Measurements from ENCODE around the gene KLHL4. TPM values are rescaled to one million over a fixed set of nuclear protein-coding genes. Genes with fewer than 3 reads are reported as not detected.
"Not testable (repeated sequence)": the region's sequence is repeated elsewhere in the genome, so short reads cannot be mapped to it uniquely, and the experiment has no call there.

The KLHL4 gene
- total and polyA plus RNA-seq, 2 donors (not counting 1 experiment from before 2014, with no cell fraction given) = not detected

DNA sequence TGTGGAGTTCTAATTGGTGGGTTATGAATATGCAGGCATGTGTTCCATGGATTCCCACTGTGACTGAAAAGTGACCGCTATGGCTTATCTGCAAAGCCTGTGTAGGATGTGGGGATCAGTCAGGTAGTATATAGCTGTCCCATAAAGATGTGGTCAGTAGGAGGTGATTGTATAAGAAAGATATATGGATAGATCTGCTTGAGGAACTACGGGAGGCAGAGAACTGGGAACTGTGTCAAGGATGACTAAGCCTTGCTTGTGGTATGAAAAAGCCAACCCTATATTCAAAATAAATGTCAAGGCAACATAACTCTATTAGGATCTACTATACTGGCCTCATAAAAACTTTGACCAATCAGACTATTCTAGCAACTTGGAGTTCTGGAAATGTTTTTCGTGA is 185.2 kb downstream of the KLHL4 start:
- H3K27me3 ChIP-seq (replicated peaks in 1 of 4; ENCODE audit: control extremely low read depth in 1 of 4, control insufficient read depth in 3 of 4, insufficient read depth in 4 of 4, low read length in 3 of 4) = no peaks in the 10 kb centered on the region
- no peak overlapping the region for H3K27ac ChIP-seq (ENCODE audit: low read length in 2 of 2)
- CTCF ChIA-PET = no interaction called here
- H3K27ac Mint-ChIP-seq = no peak overlapping the region
- TF ChIP-seq EZH2 (IDR thresholded peaks at IDR 0.05; ENCODE audit: borderline replicate concordance, insufficient read depth, low read depth, low read length, poor library complexity, severe bottlenecking) (no peak), CTCF (IDR thresholded peaks at IDR 0.05) (no peak)
- no CpG with 5 or more reads among the region's 3 CpGs for WGBS (ENCODE audit: insufficient coverage)
- no peaks in the 10 kb centered on the region for H3K4me1 Mint-ChIP-seq
- ATAC-seq (ENCODE audit: low read depth) = no peak
- no peak overlapping the region for H3K9ac ChIP-seq (ENCODE audit: low read length)
- no peaks in the 10 kb centered on the region for H3K36me3 ChIP-seq (replicated peaks in 1 of 2; ENCODE audit: control extremely low read depth in 1 of 2, control insufficient read depth in 1 of 2, extremely low read depth in 1 of 2, insufficient read depth in 2 of 2, low read length in 1 of 2)
- no peak overlapping the region for H3K4me3 ChIP-seq (ENCODE audit: control extremely low read depth in 1 of 5, extremely low read depth in 1 of 5, insufficient read depth in 1 of 5, low read depth in 2 of 5, low read length in 4 of 5)
- no peak overlapping the region for H3K4me2 ChIP-seq (replicated peaks; ENCODE audit: low read depth, low read length, poor library complexity, severe bottlenecking)
- H3K79me2 ChIP-seq (ENCODE audit: control insufficient read depth, insufficient read depth, low read length) = no peaks in the 10 kb centered on the region
- intact Hi-C loops (cut with micrococcal nuclease) = no loop called here
- no peaks in the 10 kb centered on the region for H3K4me1 ChIP-seq (ENCODE audit: control insufficient read depth in 2 of 2, insufficient read depth in 2 of 2, low read length in 2 of 2)
- POLR2A ChIA-PET = no interaction called here
- peaks cover 4% of the 10 kb centered on the region for H3K9me3 Mint-ChIP-seq (ENCODE audit: insufficient read depth)
- H3K4me3 Mint-ChIP-seq = no peak overlapping the region
- H2AFZ ChIP-seq (ENCODE audit: insufficient read depth, low read depth, low read length, poor library complexity, severe bottlenecking) = no peak overlapping the region
- DNase-seq = no peak
- H3K9me3 ChIP-seq (ENCODE audit: control extremely low read depth in 1 of 3, control insufficient read depth in 2 of 3, insufficient read depth in 1 of 3, low read length in 2 of 3) = no peaks in the 10 kb centered on the region
- no peaks in the 10 kb centered on the region for H4K20me1 ChIP-seq (ENCODE audit: control insufficient read depth, insufficient read depth, low read length, poor library complexity, severe bottlenecking)
- no peaks in the 10 kb centered on the region for H3K27me3 Mint-ChIP-seq

- H3K27ac Mint-ChIP-seq; H3K4me1 Mint-ChIP-seq; DNase-seq; H3K4me1 ChIP-seq (ENCODE audit: control insufficient read depth in 2 of 2, insufficient read depth in 2 of 2, low read length in 2 of 2); intact Hi-C loops (cut with micrococcal nuclease); H4K20me1 ChIP-seq (ENCODE audit: control insufficient read depth, insufficient read depth, low read length, poor library complexity, severe bottlenecking); POLR2A ChIA-PET; H3K27me3 Mint-ChIP-seq; H3K27me3 ChIP-seq (replicated peaks in 1 of 4; ENCODE audit: control extremely low read depth in 1 of 4, control insufficient read depth in 3 of 4, insufficient read depth in 4 of 4, low read length in 3 of 4); H3K79me2 ChIP-seq (ENCODE audit: control insufficient read depth, insufficient read depth, low read length); H3K4me3 ChIP-seq (ENCODE audit: control extremely low read depth in 1 of 5, extremely low read depth in 1 of 5, insufficient read depth in 1 of 5, low read depth in 2 of 5, low read length in 4 of 5); H3K4me3 Mint-ChIP-seq; H3K9me3 ChIP-seq (ENCODE audit: control extremely low read depth in 1 of 3, control insufficient read depth in 2 of 3, insufficient read depth in 1 of 3, low read length in 2 of 3); H3K9me3 Mint-ChIP-seq (ENCODE audit: insufficient read depth); H3K4me2 ChIP-seq (replicated peaks; ENCODE audit: low read depth, low read length, poor library complexity, severe bottlenecking); H2AFZ ChIP-seq (ENCODE audit: insufficient read depth, low read depth, low read length, poor library complexity, severe bottlenecking); CTCF ChIA-PET; H3K36me3 ChIP-seq (replicated peaks in 1 of 2; ENCODE audit: control extremely low read depth in 1 of 2, control insufficient read depth in 1 of 2, extremely low read depth in 1 of 2, insufficient read depth in 2 of 2, low read length in 1 of 2); ATAC-seq (ENCODE audit: low read depth); H3K9ac ChIP-seq (ENCODE audit: low read length); H3K27ac ChIP-seq (ENCODE audit: low read length in 2 of 2): not testable (repeated sequence)
- WGBS (ENCODE audit: insufficient coverage) = no CpG with 5 or more reads among the region's 5 CpGs
These were observed 185.9 kb downstream of the KLHL4 start for GRCh38 chrX:87703469-87703868.
